A204.1 (cell line): ENCODE results near the gene DNAH3.
"Not testable (repeated sequence)": the region's sequence is repeated elsewhere in the genome, so short reads cannot be mapped to it uniquely, and the experiment has no call there.

ENCODE experiments used
- FAIRE-seq: peaks from 2 replicates; lab custom pipeline; 2012; peaks lifted over from hg19 to GRCh38; lab: Jason Lieb, UNC

Gene DNAH3, protein sequence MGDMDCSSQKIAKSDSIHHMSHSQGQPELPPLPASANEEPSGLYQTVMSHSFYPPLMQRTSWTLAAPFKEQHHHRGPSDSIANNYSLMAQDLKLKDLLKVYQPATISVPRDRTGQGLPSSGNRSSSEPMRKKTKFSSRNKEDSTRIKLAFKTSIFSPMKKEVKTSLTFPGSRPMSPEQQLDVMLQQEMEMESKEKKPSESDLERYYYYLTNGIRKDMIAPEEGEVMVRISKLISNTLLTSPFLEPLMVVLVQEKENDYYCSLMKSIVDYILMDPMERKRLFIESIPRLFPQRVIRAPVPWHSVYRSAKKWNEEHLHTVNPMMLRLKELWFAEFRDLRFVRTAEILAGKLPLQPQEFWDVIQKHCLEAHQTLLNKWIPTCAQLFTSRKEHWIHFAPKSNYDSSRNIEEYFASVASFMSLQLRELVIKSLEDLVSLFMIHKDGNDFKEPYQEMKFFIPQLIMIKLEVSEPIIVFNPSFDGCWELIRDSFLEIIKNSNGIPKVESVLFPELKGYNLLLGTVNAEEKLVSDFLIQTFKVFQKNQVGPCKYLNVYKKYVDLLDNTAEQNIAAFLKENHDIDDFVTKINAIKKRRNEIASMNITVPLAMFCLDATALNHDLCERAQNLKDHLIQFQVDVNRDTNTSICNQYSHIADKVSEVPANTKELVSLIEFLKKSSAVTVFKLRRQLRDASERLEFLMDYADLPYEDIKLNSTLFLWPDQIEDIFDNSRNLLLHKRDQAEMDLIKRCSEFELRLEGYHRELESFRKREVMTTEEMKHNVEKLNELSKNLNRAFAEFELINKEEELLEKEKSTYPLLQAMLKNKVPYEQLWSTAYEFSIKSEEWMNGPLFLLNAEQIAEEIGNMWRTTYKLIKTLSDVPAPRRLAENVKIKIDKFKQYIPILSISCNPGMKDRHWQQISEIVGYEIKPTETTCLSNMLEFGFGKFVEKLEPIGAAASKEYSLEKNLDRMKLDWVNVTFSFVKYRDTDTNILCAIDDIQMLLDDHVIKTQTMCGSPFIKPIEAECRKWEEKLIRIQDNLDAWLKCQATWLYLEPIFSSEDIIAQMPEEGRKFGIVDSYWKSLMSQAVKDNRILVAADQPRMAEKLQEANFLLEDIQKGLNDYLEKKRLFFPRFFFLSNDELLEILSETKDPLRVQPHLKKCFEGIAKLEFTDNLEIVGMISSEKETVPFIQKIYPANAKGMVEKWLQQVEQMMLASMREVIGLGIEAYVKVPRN (N-terminal part only)

GRCh38 chr16:21150375-21151001 lies at the start of gene DNAH3:
DNAH3 (minus strand) TSS chr16:21150846; CDS start chr16:21150319, 527 bp downstream.
- FAIRE-seq, result no peak

GRCh38 chr16:21199607-21200218 lies 49.1 kb upstream of the DNAH3 start:
- no peak for FAIRE-seq

DNA sequence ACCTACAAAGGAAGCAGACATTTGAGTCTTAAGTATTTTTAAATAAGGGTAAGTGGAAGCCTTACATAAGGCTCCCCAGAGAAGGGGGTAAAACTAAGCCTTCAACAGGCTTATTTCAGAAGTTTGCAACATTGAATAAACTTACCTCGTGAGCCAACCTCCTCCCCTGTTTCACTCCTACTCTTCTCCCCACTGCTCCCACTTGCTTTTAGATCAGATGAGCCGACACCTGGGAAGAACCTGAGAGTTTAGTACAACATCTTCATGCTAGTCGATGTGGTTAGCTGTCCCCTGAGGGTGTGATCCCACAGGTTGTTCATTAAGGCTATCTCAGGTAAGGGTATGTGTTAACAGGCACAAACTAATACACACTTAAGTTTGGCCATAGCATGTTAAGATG lies 47.0 kb upstream of the DNAH3 start:
- FAIRE-seq, result no peak

- no peak for FAIRE-seq
Observed at GRCh38 chr16:21197112-21197511, 46.5 kb upstream of the DNAH3 start.

GRCh38 chr16:21195330-21195729 lies 44.7 kb upstream of the DNAH3 start:
- FAIRE-seq, result not testable (repeated sequence)

DNA sequence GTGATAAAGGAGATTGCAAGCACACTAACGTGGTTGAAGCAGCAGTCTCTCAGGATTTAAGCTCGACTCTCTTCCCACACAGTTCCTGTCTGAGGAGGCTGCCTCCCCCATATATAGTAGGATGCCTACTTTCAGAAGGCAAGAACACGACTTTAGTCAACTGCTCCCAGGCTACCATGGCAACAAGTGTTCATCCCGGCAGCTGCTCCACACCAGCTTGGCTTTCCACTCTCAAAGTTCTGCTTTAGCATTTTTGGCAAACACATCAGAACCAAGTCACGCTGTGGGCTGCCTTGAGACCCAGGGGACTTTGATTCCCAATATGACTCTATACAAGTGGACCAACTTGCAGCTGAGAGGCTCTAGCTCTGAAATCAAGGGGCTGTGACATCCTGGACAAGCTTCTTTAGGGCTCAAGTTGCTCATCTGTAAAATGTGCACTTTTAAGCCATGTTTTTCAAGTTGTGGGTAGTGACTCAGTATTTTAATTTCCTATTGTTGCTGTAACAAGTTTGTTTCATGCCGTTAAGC lies 44.2 kb upstream of the DNAH3 start:
- no peak for FAIRE-seq

GRCh38 chr16:21192991-21193390 lies 42.3 kb upstream of the DNAH3 start:
- no peak for FAIRE-seq

DNA sequence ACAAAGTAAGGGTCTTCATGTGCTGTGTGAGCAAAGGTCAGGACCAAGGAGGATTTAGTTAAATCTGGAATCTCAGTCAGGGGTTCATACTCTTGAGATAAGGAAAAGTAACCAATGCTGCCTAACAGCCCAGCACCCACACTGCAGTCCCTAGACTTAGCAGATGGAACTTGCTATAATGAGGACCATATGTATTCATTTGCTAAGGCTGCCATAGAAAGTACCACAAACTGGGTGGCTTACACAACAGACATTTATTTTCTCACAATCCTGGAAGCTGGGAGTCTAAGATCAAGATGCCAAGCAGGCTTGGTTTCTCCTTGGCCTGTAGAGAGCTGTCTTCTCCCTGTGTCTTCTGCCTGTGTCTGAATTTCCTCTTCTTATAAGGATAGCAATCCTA lies 40.0 kb upstream of the DNAH3 start:
- FAIRE-seq, result no peak

- FAIRE-seq, result no peak
Observed at GRCh38 chr16:21190013-21190412, 39.4 kb upstream of the DNAH3 start.

- FAIRE-seq, result no peak
Observed at GRCh38 chr16:21189311-21189710, 38.7 kb upstream of the DNAH3 start.

GRCh38 chr16:21186326-21186691 lies 35.7 kb upstream of the DNAH3 start:
- FAIRE-seq, result no peak

DNA sequence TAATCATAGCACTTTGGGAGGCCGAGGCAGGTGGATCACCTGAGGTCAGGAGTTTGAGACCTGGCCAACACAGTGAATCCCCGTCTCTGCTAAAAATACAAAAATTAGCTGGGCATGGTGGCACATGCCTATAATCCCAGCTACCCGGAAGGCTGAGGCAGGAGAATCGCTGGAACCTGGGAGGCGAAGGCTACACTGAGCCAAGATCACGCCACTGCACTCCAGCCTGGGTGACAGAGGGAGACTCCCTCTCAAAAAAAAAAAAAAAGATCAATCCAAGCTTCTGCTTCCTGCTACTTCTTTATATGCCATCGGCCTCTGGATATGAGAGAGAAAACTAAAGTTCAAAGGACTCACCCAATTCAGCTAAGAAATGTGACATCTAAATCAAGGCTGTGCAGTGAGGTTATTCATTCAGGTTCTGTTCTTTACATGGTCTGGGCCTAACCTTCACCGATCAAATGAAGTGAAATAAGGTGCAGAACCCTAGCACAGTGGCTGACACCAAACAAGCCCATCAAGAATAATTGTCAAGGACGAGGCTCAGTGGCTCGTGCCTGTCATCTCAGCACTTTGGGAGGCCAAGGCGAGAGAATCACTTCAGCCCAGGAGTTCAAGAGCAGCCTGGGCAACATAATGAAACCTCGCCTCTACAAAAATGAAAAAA lies 35.1 kb upstream of the DNAH3 start:
- no peak for FAIRE-seq

- FAIRE-seq, result no peak
Observed at GRCh38 chr16:21184834-21185233, 34.2 kb upstream of the DNAH3 start.

- no peak for FAIRE-seq
Observed at GRCh38 chr16:21183995-21184394, 33.3 kb upstream of the DNAH3 start.

GRCh38 chr16:21179983-21180365 lies 29.3 kb upstream of the DNAH3 start:
- FAIRE-seq, result no peak

DNA sequence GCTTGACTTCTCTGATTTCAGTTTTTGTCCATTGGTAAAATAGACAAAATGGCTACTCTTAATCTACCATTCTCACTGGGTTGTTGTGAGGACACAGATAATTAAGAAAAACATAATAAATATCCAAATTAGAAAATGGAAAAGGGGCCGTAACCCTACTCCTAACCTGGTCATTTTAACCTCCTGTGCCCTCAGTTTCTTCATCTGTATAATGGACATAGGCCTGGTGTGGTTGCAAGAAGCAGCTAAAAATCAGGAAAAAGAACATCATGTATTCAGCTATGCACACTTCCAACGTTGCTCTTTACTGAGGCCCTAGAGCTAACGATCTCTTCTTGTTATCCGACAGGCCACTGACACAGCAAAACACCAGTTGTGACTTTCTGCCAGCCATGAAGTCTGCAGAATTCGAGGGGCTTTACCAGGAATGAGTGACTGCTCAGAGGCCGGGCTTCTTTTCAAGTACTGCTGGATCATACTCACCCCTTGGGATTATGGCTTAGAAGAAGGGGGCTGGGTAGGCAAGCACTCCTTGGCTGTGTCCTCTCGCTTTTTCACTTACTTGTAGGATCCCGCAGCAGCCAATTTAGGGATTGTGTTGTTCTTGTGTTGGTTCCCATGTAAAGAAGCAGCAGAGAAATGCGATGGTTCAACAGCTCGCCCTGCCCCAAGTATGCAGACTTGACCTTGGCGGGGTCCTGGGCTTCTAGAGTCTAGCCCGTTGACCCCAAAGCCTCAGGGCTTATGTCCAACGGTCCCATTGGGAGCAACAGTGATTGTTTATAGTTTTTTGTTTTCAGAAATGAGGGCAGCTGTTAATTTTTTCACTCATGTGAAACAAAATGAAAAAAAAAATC lies 28.7 kb upstream of the DNAH3 start:
- no peak for FAIRE-seq

DNA sequence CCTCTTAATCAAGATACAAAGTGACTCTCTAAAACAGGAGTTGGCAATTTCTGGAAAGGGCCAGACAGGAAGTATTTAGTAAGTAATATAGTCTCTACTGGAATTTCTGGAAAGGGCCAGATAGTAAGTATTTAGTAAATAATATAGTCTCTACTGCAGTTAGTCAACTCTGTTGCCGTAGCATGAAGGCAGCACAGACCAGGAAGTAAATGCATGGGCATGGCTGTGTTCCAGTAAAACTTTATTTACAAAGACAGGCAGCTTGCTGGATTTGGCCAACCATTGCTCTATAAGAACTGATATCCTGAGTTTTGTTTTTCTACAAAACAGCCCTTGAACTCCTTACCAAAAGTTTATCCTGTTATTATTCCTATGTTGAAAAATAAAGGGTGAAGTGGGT lies 24.8 kb upstream of the DNAH3 start:
- no peak for FAIRE-seq

DNA sequence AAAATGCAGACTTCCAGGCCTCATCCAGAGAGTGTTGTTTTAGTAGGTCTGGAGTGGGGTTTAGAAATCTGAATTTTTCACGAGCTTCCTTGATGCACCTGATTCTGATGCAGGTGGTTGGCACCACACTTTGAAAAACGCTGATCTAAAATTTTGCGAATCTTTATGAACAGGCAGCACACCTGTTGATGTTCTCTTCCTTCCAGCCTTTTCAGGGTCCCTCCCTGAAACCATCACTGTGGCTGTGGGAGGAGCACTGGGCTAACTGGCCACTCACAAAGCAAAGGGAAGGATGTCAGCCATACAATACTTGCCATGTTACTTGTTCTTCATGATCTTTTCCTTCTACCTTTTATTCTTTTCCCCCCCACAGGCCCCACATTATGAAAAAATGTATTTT lies 22.0 kb upstream of the DNAH3 start:
- FAIRE-seq, result no peak

- not testable (repeated sequence) for FAIRE-seq
Observed at GRCh38 chr16:21170116-21170515, 19.5 kb upstream of the DNAH3 start.
